ENCODE data around the gene VWA1.
"Not testable (repeated sequence)": the region's sequence is repeated elsewhere in the genome, so short reads cannot be mapped to it uniquely, and the experiment has no call there.

Gene VWA1

DNA sequence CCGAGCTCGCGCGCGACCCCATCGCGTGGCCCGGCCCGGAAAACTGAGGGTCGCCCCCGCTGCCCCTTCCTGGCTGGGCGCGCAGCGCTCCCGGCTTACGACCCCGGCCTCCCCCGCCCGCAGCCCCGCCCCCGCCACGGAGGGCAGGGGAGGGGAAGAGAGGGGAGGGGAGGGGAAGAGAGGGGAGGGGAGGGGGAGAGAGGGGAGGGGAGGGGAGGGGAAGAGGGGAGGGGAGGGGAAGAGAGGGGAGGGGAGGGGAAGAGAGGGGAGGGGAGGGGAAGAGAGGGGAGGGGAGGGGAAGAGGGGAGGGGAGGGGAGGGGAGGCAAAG is 7.7 kb upstream of the VWA1 start:
- Histone ChIP-seq H3K4me1 (ENCODE audit: control insufficient read depth, low read depth, low read length) (peaks cover 11% of the 10 kb centered on the region), H3K9ac (ENCODE audit: low read length) (peak overlapping the region; percentile 54), H3K4ac (ENCODE audit: low read depth, low read length) (peak overlapping the region; percentile 76), H2BK15ac (replicated peaks; ENCODE audit: low read depth) (peak overlapping the region; percentile 47), H3K18ac (ENCODE audit: low read length) (peak overlapping the region; percentile 90), H4K8ac (ENCODE audit: low read depth, low read length) (peak overlapping the region; percentile 96), H3K23ac (ENCODE audit: low read length) (no peak overlapping the region), H2BK120ac (ENCODE audit: low read depth, low read length) (peak overlapping the region; percentile 39), H3K79me1 (ENCODE audit: low read length) (no peaks in the 10 kb centered on the region), H3K27ac (ENCODE audit: low read depth, low read length) (no peak overlapping the region), H2BK5ac (ENCODE audit: low read length) (no peak overlapping the region), H2AK5ac (ENCODE audit: low read length) (no peak overlapping the region), H4K5ac (ENCODE audit: low read length) (no peak overlapping the region), H3K27me3 (ENCODE audit: insufficient read depth, low read length, poor library complexity) (no peaks in the 10 kb centered on the region), H3K56ac (ENCODE audit: low read length) (peak overlapping the region; percentile 85), H3K4me3 (ENCODE audit: low read length) (peak overlapping the region; percentile 11), H3K79me2 (ENCODE audit: control insufficient read depth, insufficient read depth, low read length) (no peaks in the 10 kb centered on the region), H3K36me3 (ENCODE audit: control insufficient read depth, insufficient read depth, low read length) (no peaks in the 10 kb centered on the region), H3K4me2 (ENCODE audit: low read length) (no peak overlapping the region)
- WGBS (ENCODE audit: extremely low coverage, insufficient coverage, low lambda C conversion rate): no CpG with 5 or more reads among the region's 22 CpGs
- DNase-seq: peak; percentile 33

DNA sequence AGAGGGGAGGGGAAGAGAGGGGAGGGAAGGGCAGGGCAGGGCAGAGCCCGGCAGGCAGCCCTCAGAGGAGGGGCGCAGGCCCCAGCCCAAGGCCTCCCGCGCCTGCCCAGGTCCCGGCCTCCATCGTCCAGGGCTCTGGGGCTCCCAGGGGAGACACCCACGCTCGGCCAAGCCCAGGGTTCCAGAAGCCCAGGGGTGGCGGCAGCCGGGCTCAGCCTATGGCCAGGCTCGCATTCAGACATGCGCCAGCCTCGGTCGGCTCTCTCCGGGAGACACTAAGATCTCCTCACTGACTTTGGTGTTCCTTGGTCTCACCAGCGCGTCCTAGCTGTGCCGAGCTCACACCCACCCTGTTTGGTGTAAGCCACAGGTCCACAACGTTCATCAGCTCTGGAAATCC is 7.3 kb upstream of the VWA1 start:
- Histone ChIP-seq H3K27me3 (ENCODE audit: insufficient read depth, low read length, poor library complexity) (no peaks in the 10 kb centered on the region), H2BK15ac (replicated peaks; ENCODE audit: low read depth) (no peak overlapping the region), H4K5ac (ENCODE audit: low read length) (no peak overlapping the region), H3K27ac (ENCODE audit: low read depth, low read length) (no peak overlapping the region), H3K79me1 (ENCODE audit: low read length) (no peaks in the 10 kb centered on the region), H2AK5ac (ENCODE audit: low read length) (no peak overlapping the region), H3K9ac (ENCODE audit: low read length) (no peak overlapping the region), H3K23ac (ENCODE audit: low read length) (no peak overlapping the region), H3K4ac (ENCODE audit: low read depth, low read length) (no peak overlapping the region), H2BK120ac (ENCODE audit: low read depth, low read length) (no peak overlapping the region), H3K36me3 (ENCODE audit: control insufficient read depth, insufficient read depth, low read length) (no peaks in the 10 kb centered on the region), H2BK5ac (ENCODE audit: low read length) (no peak overlapping the region), H3K4me2 (ENCODE audit: low read length) (no peak overlapping the region), H4K8ac (ENCODE audit: low read depth, low read length) (no peak overlapping the region), H3K4me3 (ENCODE audit: low read length) (no peak overlapping the region), H3K18ac (ENCODE audit: low read length) (no peak overlapping the region), H3K4me1 (ENCODE audit: control insufficient read depth, low read depth, low read length) (peaks cover 8% of the 10 kb centered on the region), H3K79me2 (ENCODE audit: control insufficient read depth, insufficient read depth, low read length) (no peaks in the 10 kb centered on the region), H3K56ac (ENCODE audit: low read length) (peak overlapping the region; percentile 44)
- DNase-seq: peak; percentile 19
- no CpG with 5 or more reads among the region's 19 CpGs for WGBS (ENCODE audit: extremely low coverage, insufficient coverage, low lambda C conversion rate)

DNA sequence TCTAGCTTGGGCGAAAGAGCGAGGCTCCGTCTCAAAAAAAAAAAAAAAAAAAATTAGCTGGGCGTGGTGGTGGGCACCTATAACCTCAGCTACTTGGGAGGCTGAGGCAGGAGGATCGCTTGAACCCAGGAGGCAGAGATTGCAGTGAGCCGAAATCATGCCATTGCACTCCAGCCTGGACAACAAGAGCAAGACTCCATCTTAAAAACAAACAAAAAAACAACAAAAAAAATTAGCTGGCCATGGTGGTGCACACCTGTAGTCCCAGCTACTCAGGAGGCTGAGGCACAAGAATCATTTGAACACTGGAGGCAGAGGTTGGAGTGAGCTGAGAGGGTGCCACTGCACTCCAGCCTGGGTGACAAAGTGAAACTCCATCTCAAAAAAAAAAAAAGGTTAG is 6.5 kb upstream of the VWA1 start:
- not testable (repeated sequence) for H3K4me3 ChIP-seq (ENCODE audit: low read length); H4K5ac ChIP-seq (ENCODE audit: low read length); H3K27ac ChIP-seq (ENCODE audit: low read depth, low read length); H3K18ac ChIP-seq (ENCODE audit: low read length); H2BK15ac ChIP-seq (replicated peaks; ENCODE audit: low read depth); H4K8ac ChIP-seq (ENCODE audit: low read depth, low read length); H3K23ac ChIP-seq (ENCODE audit: low read length); H3K79me1 ChIP-seq (ENCODE audit: low read length); H3K27me3 ChIP-seq (ENCODE audit: insufficient read depth, low read length, poor library complexity); DNase-seq; H3K4ac ChIP-seq (ENCODE audit: low read depth, low read length); H2BK5ac ChIP-seq (ENCODE audit: low read length); H2AK5ac ChIP-seq (ENCODE audit: low read length); H3K36me3 ChIP-seq (ENCODE audit: control insufficient read depth, insufficient read depth, low read length); H3K79me2 ChIP-seq (ENCODE audit: control insufficient read depth, insufficient read depth, low read length); H3K9ac ChIP-seq (ENCODE audit: low read length); H2BK120ac ChIP-seq (ENCODE audit: low read depth, low read length); H3K56ac ChIP-seq (ENCODE audit: low read length); H3K4me2 ChIP-seq (ENCODE audit: low read length)
- no CpG with 5 or more reads among the region's 6 CpGs for WGBS (ENCODE audit: extremely low coverage, insufficient coverage, low lambda C conversion rate)
- H3K4me1 ChIP-seq (ENCODE audit: control insufficient read depth, low read depth, low read length): peaks cover 11% of the 10 kb centered on the region

DNA sequence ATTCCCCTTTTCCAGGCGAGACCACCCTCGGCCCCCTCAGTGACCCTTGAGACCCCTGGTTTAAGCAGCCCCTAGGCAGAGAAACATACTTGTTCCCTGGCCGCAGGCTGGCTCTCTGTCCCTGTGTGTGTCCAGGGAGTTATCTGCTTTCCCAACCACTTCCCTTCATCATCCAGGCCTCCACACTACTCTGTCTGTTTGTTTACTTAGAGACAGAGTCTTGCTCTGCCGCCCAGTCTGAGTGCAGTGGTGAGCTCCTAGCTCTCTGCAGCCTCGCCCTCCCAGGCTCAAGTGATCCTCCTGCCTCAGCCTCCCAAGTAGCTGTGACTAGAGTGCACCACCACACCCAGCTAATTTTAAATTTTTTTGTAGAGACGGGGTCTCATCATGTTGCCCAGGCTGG is 5.8 kb upstream of the VWA1 start:
- Histone ChIP-seq H3K27me3 (ENCODE audit: insufficient read depth, low read length, poor library complexity) (no peaks in the 10 kb centered on the region), H3K79me2 (ENCODE audit: control insufficient read depth, insufficient read depth, low read length) (no peaks in the 10 kb centered on the region), H3K4me2 (ENCODE audit: low read length) (no peak overlapping the region), H3K56ac (ENCODE audit: low read length) (no peak overlapping the region), H4K8ac (ENCODE audit: low read depth, low read length) (no peak overlapping the region), H3K27ac (ENCODE audit: low read depth, low read length) (peak overlapping the region; percentile 39), H3K79me1 (ENCODE audit: low read length) (no peaks in the 10 kb centered on the region), H3K23ac (ENCODE audit: low read length) (no peak overlapping the region), H2BK15ac (replicated peaks; ENCODE audit: low read depth) (no peak overlapping the region), H4K5ac (ENCODE audit: low read length) (no peak overlapping the region), H3K4ac (ENCODE audit: low read depth, low read length) (no peak overlapping the region), H3K18ac (ENCODE audit: low read length) (no peak overlapping the region), H3K9ac (ENCODE audit: low read length) (no peak overlapping the region), H3K4me1 (ENCODE audit: control insufficient read depth, low read depth, low read length) (peaks cover 12% of the 10 kb centered on the region), H2BK5ac (ENCODE audit: low read length) (no peak overlapping the region), H2AK5ac (ENCODE audit: low read length) (no peak overlapping the region), H3K36me3 (ENCODE audit: control insufficient read depth, insufficient read depth, low read length) (no peaks in the 10 kb centered on the region), H2BK120ac (ENCODE audit: low read depth, low read length) (no peak overlapping the region), H3K4me3 (ENCODE audit: low read length) (no peak overlapping the region)
- peak; percentile 29 for DNase-seq
- no CpG with 5 or more reads among the region's 6 CpGs for WGBS (ENCODE audit: extremely low coverage, insufficient coverage, low lambda C conversion rate)

DNA sequence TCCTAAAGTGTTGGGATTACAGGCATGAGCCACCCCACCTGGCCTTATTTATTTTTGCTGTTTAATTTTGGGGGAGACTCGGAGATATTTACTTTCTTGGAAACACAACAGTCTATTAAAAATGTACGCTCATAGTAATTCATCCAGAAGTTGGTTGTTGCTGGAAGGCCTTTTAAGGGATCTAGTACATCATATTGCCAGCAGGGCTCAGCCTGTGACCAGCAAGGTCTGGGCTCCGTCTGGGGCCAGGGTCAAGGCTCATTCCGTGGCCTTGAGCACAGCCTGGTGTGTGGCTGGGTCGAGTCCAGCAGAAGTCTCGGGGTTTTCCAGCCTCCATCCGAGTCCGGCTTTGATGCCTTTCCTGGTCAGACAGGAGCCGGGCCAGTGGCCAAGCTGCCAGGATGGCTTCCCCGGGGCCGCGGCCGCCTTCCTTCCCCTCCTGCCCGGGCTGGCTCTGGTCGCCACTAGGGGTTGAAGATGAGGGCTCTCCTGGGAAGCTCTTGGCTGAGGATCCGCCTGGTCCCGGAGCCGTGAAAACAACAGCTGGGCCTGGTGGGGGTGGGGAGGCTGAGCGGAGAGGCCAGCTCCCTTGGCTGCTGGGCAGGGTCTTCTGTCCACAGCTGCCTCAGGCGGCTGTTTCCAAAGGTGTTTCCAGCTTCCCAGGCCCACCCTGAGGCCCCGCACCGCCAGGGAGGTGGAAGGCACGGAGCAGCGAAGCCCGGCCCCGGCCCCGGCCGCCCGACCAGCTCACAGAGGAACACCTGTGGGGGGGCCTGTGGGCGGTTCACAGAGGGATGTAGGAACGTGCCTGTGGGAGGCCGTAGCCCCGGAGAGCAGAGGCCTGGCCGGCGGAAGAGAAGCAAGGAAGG is 5.1 kb upstream of the VWA1 start:
- no CpG with 5 or more reads among the region's 35 CpGs for WGBS (ENCODE audit: extremely low coverage, insufficient coverage, low lambda C conversion rate)
- Histone ChIP-seq H4K8ac (ENCODE audit: low read depth, low read length) (peak overlapping the region; percentile 44), H3K4me3 (ENCODE audit: low read length) (no peak overlapping the region)

More for the DNA sequence above, 5.1 kb upstream of the VWA1 start:
- Histone ChIP-seq H2AK5ac (ENCODE audit: low read length) (no peak overlapping the region), H2BK5ac (ENCODE audit: low read length) (no peak overlapping the region), H3K36me3 (ENCODE audit: control insufficient read depth, insufficient read depth, low read length) (no peaks in the 10 kb centered on the region), H3K23ac (ENCODE audit: low read length) (no peak overlapping the region), H3K56ac (ENCODE audit: low read length) (peak overlapping the region; percentile 77), H3K4ac (ENCODE audit: low read depth, low read length) (peak overlapping the region; percentile 82), H3K18ac (ENCODE audit: low read length) (peak overlapping the region; percentile 92), H3K79me2 (ENCODE audit: control insufficient read depth, insufficient read depth, low read length) (no peaks in the 10 kb centered on the region), H4K5ac (ENCODE audit: low read length) (no peak overlapping the region), H3K4me2 (ENCODE audit: low read length) (no peak overlapping the region), H3K9ac (ENCODE audit: low read length) (peak overlapping the region; percentile 60), H3K79me1 (ENCODE audit: low read length) (no peaks in the 10 kb centered on the region), H3K4me1 (ENCODE audit: control insufficient read depth, low read depth, low read length) (peaks cover 17% of the 10 kb centered on the region), H2BK15ac (replicated peaks; ENCODE audit: low read depth) (no peak overlapping the region), H3K27me3 (ENCODE audit: insufficient read depth, low read length, poor library complexity) (no peaks in the 10 kb centered on the region), H3K27ac (ENCODE audit: low read depth, low read length) (peak overlapping the region; percentile 80), H2BK120ac (ENCODE audit: low read depth, low read length) (peak overlapping the region; percentile 66)
- peak; percentile 88 for DNase-seq
